ENCODE data around the gene MED15. TPM values are rescaled to one million over a fixed set of nuclear protein-coding genes. Genes with fewer than 3 reads are reported as not detected.

Gene MED15
- total and polyA plus RNA-seq, 2 experiments from 2014 or later, result 29.2 to 43.5 TPM

GRCh38 chr22:20590477-20591294 lies 83.3 kb downstream of the MED15 start:
- DNase-seq (ENCODE audit: low spot score) (no peak), ATAC-seq (no peak)
- TF ChIP-seq EZH2 (IDR thresholded peaks at IDR 0.05; ENCODE audit: low read depth, unreplicated experiment) (no peak), JUNB (IDR thresholded peaks at IDR 0.05; ENCODE audit: unreplicated experiment) (no peak), ETS1 (IDR thresholded peaks at IDR 0.05) (no peak), CREB1 (CRISPR knock-in tag; IDR thresholded peaks at IDR 0.05; ENCODE audit: low read depth) (no peak), EZH2phosphoT487 (IDR thresholded peaks at IDR 0.05; ENCODE audit: unreplicated experiment) (no peak)
- H3K4me1 ChIP-seq (ENCODE audit: insufficient read depth), result no peaks in the 10 kb centered on the region
- H3F3A ChIP-seq (replicated peaks; ENCODE audit: low read depth), result no peaks in the 10 kb centered on the region
- no peak overlapping the region for H3K27ac Mint-ChIP-seq
- no peaks in the 10 kb centered on the region for H3K36me3 ChIP-seq (ENCODE audit: insufficient read depth)
- no peaks in the 10 kb centered on the region for H3K9me3 Mint-ChIP-seq
- no peak overlapping the region for H3K4me3 ChIP-seq
- H3K9me2 ChIP-seq (ENCODE audit: insufficient read depth), result no peaks in the 10 kb centered on the region
- no peaks in the 10 kb centered on the region for H4K20me1 ChIP-seq (replicated peaks; ENCODE audit: insufficient read depth)
- H2AFZ ChIP-seq, result no peak overlapping the region
- H3K27me3 Mint-ChIP-seq (ENCODE audit: insufficient read depth, low read depth, poor library complexity), result peaks cover 8% of the 10 kb centered on the region
- peaks cover 2% of the 10 kb centered on the region; the same call in 2 of the 3 replicates for H3K4me1 Mint-ChIP-seq
- no peaks in the 10 kb centered on the region for H3K79me2 ChIP-seq (replicated peaks; ENCODE audit: insufficient read depth)
- H3K4me3 Mint-ChIP-seq, result no peak overlapping the region
- H3K27ac ChIP-seq (ENCODE audit: low read depth), result no peak overlapping the region
- no peak overlapping the region for H3K4me2 ChIP-seq
- no peaks in the 10 kb centered on the region for H3K27me3 ChIP-seq (ENCODE audit: insufficient read depth)
- H3K36me3 Mint-ChIP-seq (ENCODE audit: low read depth), result peaks cover 4% of the 10 kb centered on the region; the same call in 2 of the 3 replicates

- Histone ChIP-seq H3K27me3 (ENCODE audit: insufficient read depth) (no peaks in the 10 kb centered on the region), H4K20me1 (replicated peaks; ENCODE audit: insufficient read depth) (no peaks in the 10 kb centered on the region), H3K27ac (ENCODE audit: low read depth) (no peak overlapping the region), H3K4me3 (no peak overlapping the region), H3K36me3 (ENCODE audit: insufficient read depth) (no peaks in the 10 kb centered on the region), H3K4me2 (no peak overlapping the region), H3F3A (replicated peaks; ENCODE audit: low read depth) (no peaks in the 10 kb centered on the region), H2AFZ (peak overlapping the region; percentile 97), H3K79me2 (replicated peaks; ENCODE audit: insufficient read depth) (no peaks in the 10 kb centered on the region), H3K9me2 (ENCODE audit: insufficient read depth) (no peaks in the 10 kb centered on the region), H3K4me1 (ENCODE audit: insufficient read depth) (no peaks in the 10 kb centered on the region)
- Mint-ChIP-seq H3K27me3 (ENCODE audit: insufficient read depth, low read depth, poor library complexity) (peaks cover 8% of the 10 kb centered on the region), H3K36me3 (ENCODE audit: low read depth) (peaks cover 4% of the 10 kb centered on the region; the same call in 2 of the 3 replicates), H3K4me1 (peaks cover 2% of the 10 kb centered on the region; the same call in 2 of the 3 replicates), H3K9me3 (no peaks in the 10 kb centered on the region), H3K27ac (no peak overlapping the region), H3K4me3 (no peak overlapping the region)
- ATAC-seq (peak; percentile 9), DNase-seq (ENCODE audit: low spot score) (no peak)
- TF ChIP-seq EZH2 (IDR thresholded peaks at IDR 0.05; ENCODE audit: low read depth, unreplicated experiment), result no peak
- TF ChIP-seq ETS1 (IDR thresholded peaks at IDR 0.05), result no peak
- no peak for TF ChIP-seq STAT1 (IDR thresholded peaks at IDR 0.05; ENCODE audit: unreplicated experiment)
- TF ChIP-seq NANOG (IDR thresholded peaks at IDR 0.05; ENCODE audit: borderline replicate concordance), result no peak
- TF ChIP-seq ZNF331 (CRISPR knock-in tag; IDR thresholded peaks at IDR 0.05; ENCODE audit: low read depth), result no peak
Observed at GRCh38 chr22:20591295-20591645, 83.9 kb downstream of the MED15 start.
